ENCODE results near the gene GVQW3. TPM values are rescaled to one million over a fixed set of nuclear protein-coding genes. Genes with fewer than 3 reads are reported as not detected.

GVQW3 gene
- polyA plus RNA-seq, 1 donor (not counting 4 experiments of a cell fraction or from before 2014, with no cell fraction given) = 0.80 TPM

- Histone ChIP-seq H3K9ac (ENCODE audit: control insufficient read depth, extremely low read depth, insufficient read depth, low read length) (no peak overlapping the region), H3K27ac (ENCODE audit: control insufficient read depth, insufficient read depth, low read length) (no peak overlapping the region), H2AFZ (ENCODE audit: control insufficient read depth, low read length) (no peak overlapping the region), H3K27me3 (ENCODE audit: control insufficient read depth, extremely low read depth, insufficient read depth, low read length) (no peaks in the 10 kb centered on the region), H3K4me1 (ENCODE audit: control insufficient read depth, extremely low read depth, insufficient read depth, low read length) (no peaks in the 10 kb centered on the region), H3K36me3 (ENCODE audit: control insufficient read depth in 2 of 2, extremely low read depth in 1 of 2, insufficient read depth in 2 of 2, low read length in 2 of 2) (no peaks in the 10 kb centered on the region), H3K4me2 (ENCODE audit: control insufficient read depth, extremely low read depth, insufficient read depth, low read depth, low read length) (no peak overlapping the region), H3K4me3 (ENCODE audit: control insufficient read depth in 2 of 3, extremely low read depth in 1 of 3, insufficient read depth in 2 of 3, low read depth in 1 of 3, low read length in 3 of 3) (no peak overlapping the region), H3K79me2 (ENCODE audit: control insufficient read depth, insufficient read depth, low read length) (no peaks in the 10 kb centered on the region), H3K9me3 (ENCODE audit: control insufficient read depth, low read depth, low read length) (peaks cover 2% of the 10 kb centered on the region), H3K9me1 (ENCODE audit: control insufficient read depth, extremely low read depth, insufficient read depth, low read length) (no peaks in the 10 kb centered on the region), H4K20me1 (ENCODE audit: control insufficient read depth, extremely low read depth, insufficient read depth, low read length) (no peaks in the 10 kb centered on the region)
- FAIRE-seq (no peak), DNase-seq (ENCODE audit: low read depth, low spot score) (no peak)
- TF ChIP-seq CTCF (optimal IDR thresholded peaks at IDR 0.05 in 1 of 3, IDR thresholded peaks at IDR 0.05 in 1 of 3, conservative IDR thresholded peaks at IDR 0.05 in 1 of 3; ENCODE audit: extremely low read depth in 1 of 3, insufficient read depth in 2 of 3, low read length in 3 of 3) (no peak), EZH2 (IDR thresholded peaks at IDR 0.05; ENCODE audit: low read length) (no peak)
- dilution Hi-C loops (cut with MboI; ENCODE audit: extremely low pct_ligation_motif_present, low sequenced_read_pairs) = no loop called here
Measured at GRCh38 chr11:76335842-76336241, 45.3 kb upstream of the GVQW3 start.

- dilution Hi-C loops (cut with MboI; ENCODE audit: extremely low pct_ligation_motif_present, low sequenced_read_pairs) = no loop called here
- TF ChIP-seq CTCF (optimal IDR thresholded peaks at IDR 0.05 in 1 of 3, IDR thresholded peaks at IDR 0.05 in 1 of 3, conservative IDR thresholded peaks at IDR 0.05 in 1 of 3; ENCODE audit: extremely low read depth in 1 of 3, insufficient read depth in 2 of 3, low read length in 3 of 3) (no peak), EZH2 (IDR thresholded peaks at IDR 0.05; ENCODE audit: low read length) (no peak)
- no peaks in the 10 kb centered on the region for H3K36me3 ChIP-seq (ENCODE audit: control insufficient read depth in 2 of 2, extremely low read depth in 1 of 2, insufficient read depth in 2 of 2, low read length in 2 of 2)
- H2AFZ ChIP-seq (ENCODE audit: control insufficient read depth, low read length) = no peak overlapping the region
- H3K4me1 ChIP-seq (ENCODE audit: control insufficient read depth, extremely low read depth, insufficient read depth, low read length) = no peaks in the 10 kb centered on the region
- no peak overlapping the region for H3K9ac ChIP-seq (ENCODE audit: control insufficient read depth, extremely low read depth, insufficient read depth, low read length)
- H3K27ac ChIP-seq (ENCODE audit: control insufficient read depth, insufficient read depth, low read length) = no peak overlapping the region
- no peaks in the 10 kb centered on the region for H4K20me1 ChIP-seq (ENCODE audit: control insufficient read depth, extremely low read depth, insufficient read depth, low read length)
- no peaks in the 10 kb centered on the region for H3K27me3 ChIP-seq (ENCODE audit: control insufficient read depth, extremely low read depth, insufficient read depth, low read length)
- H3K4me2 ChIP-seq (ENCODE audit: control insufficient read depth, extremely low read depth, insufficient read depth, low read depth, low read length) = no peak overlapping the region
- H3K9me3 ChIP-seq (ENCODE audit: control insufficient read depth, low read depth, low read length) = peaks cover 2% of the 10 kb centered on the region
- FAIRE-seq = no peak
- H3K79me2 ChIP-seq (ENCODE audit: control insufficient read depth, insufficient read depth, low read length) = no peaks in the 10 kb centered on the region
- no peak for DNase-seq (ENCODE audit: low read depth, low spot score)
- no peaks in the 10 kb centered on the region for H3K9me1 ChIP-seq (ENCODE audit: control insufficient read depth, extremely low read depth, insufficient read depth, low read length)
- H3K4me3 ChIP-seq (ENCODE audit: control insufficient read depth in 2 of 3, extremely low read depth in 1 of 3, insufficient read depth in 2 of 3, low read depth in 1 of 3, low read length in 3 of 3) = no peak overlapping the region
Measured at GRCh38 chr11:76336597-76336996, 44.5 kb upstream of the GVQW3 start.
